ENCODE data around the gene VWF. TPM values are rescaled to one million over a fixed set of nuclear protein-coding genes. Genes with fewer than 3 reads are reported as not detected.
"Not testable (repeated sequence)": the region's sequence is repeated elsewhere in the genome, so short reads cannot be mapped to it uniquely, and the experiment has no call there.

Gene VWF
- total RNA-seq, 1 experiment from 2014 or later, result not detected

- DNase-seq (ENCODE audit: low read depth), result no peak
Observed at GRCh38 chr12:6145564-6145963, 21.1 kb upstream of the VWF start.

- DNase-seq (ENCODE audit: low read depth), result no peak
Observed at GRCh38 chr12:6143303-6143675, 18.8 kb upstream of the VWF start.

GRCh38 chr12:6142368-6143302, 18.2 kb upstream of the VWF start:
- not testable (repeated sequence) for DNase-seq (ENCODE audit: low read depth)

- not testable (repeated sequence) for DNase-seq (ENCODE audit: low read depth)
Observed at GRCh38 chr12:6141731-6142367, 17.4 kb upstream of the VWF start.

- no peak for DNase-seq (ENCODE audit: low read depth)
Observed at GRCh38 chr12:6140651-6141447, 16.4 kb upstream of the VWF start.

GRCh38 chr12:6135071-6135470, 10.6 kb upstream of the VWF start:
- no peak for DNase-seq (ENCODE audit: low read depth)

- no peak for DNase-seq (ENCODE audit: low read depth)
Observed at GRCh38 chr12:6133642-6134041, 9.2 kb upstream of the VWF start.

GRCh38 chr12:6132496-6132895, 8.0 kb upstream of the VWF start:
- no peak for DNase-seq (ENCODE audit: low read depth)

GRCh38 chr12:6125310-6125608, 789 bp upstream of the VWF start:
- DNase-seq (ENCODE audit: low read depth), result no peak

GRCh38 chr12:6123258-6123657, 1.2 kb downstream of the VWF start:
- no peak for DNase-seq (ENCODE audit: low read depth)

- DNase-seq (ENCODE audit: low read depth), result no peak
Observed at GRCh38 chr12:6122201-6122600, 2.3 kb downstream of the VWF start.

GRCh38 chr12:6120796-6121473, 3.5 kb downstream of the VWF start:
- DNase-seq (ENCODE audit: low read depth), result no peak

GRCh38 chr12:6118891-6119568, 5.4 kb downstream of the VWF start:
- DNase-seq (ENCODE audit: low read depth), result peak; percentile 15

- peak; percentile 76 for DNase-seq (ENCODE audit: low read depth)
Observed at GRCh38 chr12:6116471-6117021, 7.9 kb downstream of the VWF start.

- no peak for DNase-seq (ENCODE audit: low read depth)
Observed at GRCh38 chr12:6115389-6115788, 9.1 kb downstream of the VWF start.

- no peak for DNase-seq (ENCODE audit: low read depth)
Observed at GRCh38 chr12:6114476-6114870, 10.0 kb downstream of the VWF start.

- DNase-seq (ENCODE audit: low read depth), result no peak
Observed at GRCh38 chr12:6113691-6114475, 10.6 kb downstream of the VWF start.

- no peak for DNase-seq (ENCODE audit: low read depth)
Observed at GRCh38 chr12:6112004-6112403, 12.5 kb downstream of the VWF start.

- DNase-seq (ENCODE audit: low read depth), result peak; percentile 37
Observed at GRCh38 chr12:6110006-6110405, 14.5 kb downstream of the VWF start.

- no peak for DNase-seq (ENCODE audit: low read depth)
Observed at GRCh38 chr12:6106218-6106617, 18.3 kb downstream of the VWF start.
